Liver (tissue), 9 donors: ENCODE data around the gene ABHD6. TPM values are rescaled to one million over a fixed set of nuclear protein-coding genes. Genes with fewer than 3 reads are reported as not detected.

Experiments used
- DNase-seq: peaks from one replicate; pipeline ENCODE4 v3.0.0-alpha.2; 2017; ENCODE audit warnings: low spot score
- H3K27ac ChIP-seq, 2 donors: one replicate each; pipeline ENCODE4 v1.7.0; 2013; ENCODE audit warnings: inconsistent platforms in 2 of 2, low read length in 2 of 2, control low read depth in 1 of 2, low read depth in 1 of 2, mild to moderate bottlenecking in 1 of 2
- H3K27me3 ChIP-seq, 4 donors: one replicate each; pipeline versions ENCODE4 v1.6.1 to v1.7.0; 2013; ENCODE audit warnings: low read length in 3 of 4, inconsistent platforms in 1 of 4, mild to moderate bottlenecking in 1 of 4, moderate library complexity in 1 of 4; ENCODE audit not compliant: control insufficient read depth in 4 of 4, insufficient read depth in 4 of 4
- H3K36me3 ChIP-seq, 4 donors: one replicate each; pipeline versions ENCODE4 v1.6.1 to v1.7.0; 2013; ENCODE audit warnings: low read length in 3 of 4, mild to moderate bottlenecking in 3 of 4, low read depth in 1 of 4, moderate library complexity in 1 of 4; ENCODE audit not compliant: control insufficient read depth in 4 of 4, insufficient read depth in 3 of 4
- H3K4me1 ChIP-seq, 4 donors: one replicate each; pipeline versions ENCODE4 v1.6.1 to v1.7.0; 2013; ENCODE audit warnings: low read length in 3 of 4, mild to moderate bottlenecking in 3 of 4, moderate library complexity in 1 of 4; ENCODE audit not compliant: control insufficient read depth in 4 of 4, insufficient read depth in 4 of 4
- H3K4me3 ChIP-seq, 3 donors: one replicate each; pipeline versions ENCODE4 v1.6.1 to v1.7.0; 2013; ENCODE audit warnings: low read length in 3 of 3, control low read depth in 1 of 3, low read depth in 1 of 3, mild to moderate bottlenecking in 1 of 3
- H3K9ac ChIP-seq, 2 donors: one replicate each; pipeline ENCODE4 v1.7.0; 2013; ENCODE audit warnings: low read length in 2 of 2, mild to moderate bottlenecking in 2 of 2, moderate library complexity in 2 of 2, control low read depth in 1 of 2, low read depth in 1 of 2
- H3K9me3 ChIP-seq, 4 donors: one replicate each; pipeline versions ENCODE4 v1.6.1 to v1.7.0; 2013; ENCODE audit warnings: low read length in 3 of 4; ENCODE audit not compliant: control insufficient read depth in 4 of 4
- ATF3 ChIP-seq: IDR thresholded peaks from 2 replicates; pipeline ENCODE4 v1.6.1; 2016; ENCODE audit warnings: antibody characterized with exemption
- CTCF ChIP-seq: fragments of 150-350 bp; IDR thresholded peaks from 2 replicates; pipeline ENCODE4 v1.5.1; 2017; ENCODE audit warnings: improper control_type of control experiment, low read depth, low read length; ENCODE audit not compliant: missing input control
- EGR1 ChIP-seq, 2 donors: IDR thresholded peaks; 2 replicates each; pipeline ENCODE4 v1.6.1; 2016 to 2018; ENCODE audit warnings: antibody characterized with exemption in 2 of 2, low read depth in 2 of 2
- FOXA1 ChIP-seq: IDR thresholded peaks from 2 replicates; pipeline ENCODE4 v1.6.1; 2016; ENCODE audit warnings: antibody characterized with exemption
- FOXA2 ChIP-seq: IDR thresholded peaks from 2 replicates; pipeline ENCODE4 v1.6.1; 2016; ENCODE audit warnings: antibody characterized with exemption
- GABPA ChIP-seq, 2 donors: IDR thresholded peaks in 1 of 2; conservative IDR thresholded peaks in 1 of 2; 2 replicates each; pipeline ENCODE4 v1.6.1; 2016; ENCODE audit warnings: antibody characterized with exemption in 2 of 2, mild to moderate bottlenecking in 1 of 2, moderate library complexity in 1 of 2
- HNF4A ChIP-seq, 2 donors: conservative IDR thresholded peaks; 2 replicates each; pipeline ENCODE4 v1.6.1; 2016; ENCODE audit warnings: antibody characterized with exemption in 2 of 2, mild to moderate bottlenecking in 2 of 2
- HNF4G ChIP-seq: IDR thresholded peaks from 2 replicates; pipeline ENCODE4 v1.6.1; 2016; ENCODE audit warnings: antibody characterized with exemption
- JUND ChIP-seq, 2 donors: IDR thresholded peaks; 2 replicates each; pipeline ENCODE4 v1.6.1; 2016; ENCODE audit warnings: antibody characterized with exemption in 2 of 2
- MAX ChIP-seq: IDR thresholded peaks from 2 replicates; pipeline ENCODE4 v1.6.1; 2016; ENCODE audit warnings: antibody characterized with exemption
- NR2F2 ChIP-seq: IDR thresholded peaks from 2 replicates; pipeline ENCODE4 v1.6.1; 2016; ENCODE audit warnings: antibody characterized with exemption
- RAD21 ChIP-seq, 2 donors: IDR thresholded peaks; 2 replicates each; pipeline ENCODE4 v1.6.1; 2016; ENCODE audit warnings: antibody characterized with exemption in 2 of 2, mild to moderate bottlenecking in 2 of 2
- REST ChIP-seq: IDR thresholded peaks from 2 replicates; pipeline ENCODE4 v1.6.1; 2016; ENCODE audit warnings: antibody characterized with exemption, mild to moderate bottlenecking
- RXRA ChIP-seq, 2 donors: IDR thresholded peaks; 2 replicates each; pipeline ENCODE4 v1.6.1; 2017 to 2018; ENCODE audit warnings: antibody characterized with exemption in 2 of 2, mild to moderate bottlenecking in 1 of 2
- SP1 ChIP-seq: IDR thresholded peaks from 2 replicates; pipeline ENCODE4 v1.6.1; 2018; ENCODE audit warnings: antibody characterized with exemption, mild to moderate bottlenecking
- TAF1 ChIP-seq: conservative IDR thresholded peaks from 2 replicates; pipeline ENCODE4 v1.6.1; 2016; ENCODE audit warnings: antibody characterized with exemption, mild to moderate bottlenecking
- YY1 ChIP-seq: IDR thresholded peaks from 2 replicates; pipeline ENCODE4 v1.6.1; 2016; ENCODE audit warnings: antibody characterized with exemption, mild to moderate bottlenecking
- ZBTB33 ChIP-seq: IDR thresholded peaks from 2 replicates; pipeline ENCODE4 v1.6.1; 2016; ENCODE audit warnings: antibody characterized with exemption
- WGBS: extraction: QIAGEN DNeasy Blood & Tissue Kit; methylation state at CpG from one replicate; pipeline ENCODE4 v1.1.7; 2013; 5-methylcytosine and 5-hydroxymethylcytosine counted together
- polyA plus RNA-seq, 2 donors: library from polyadenylated mRNA; stranded (reverse) in 1 of 2; unstranded in 1 of 2; fragments of 200-250 nt in 1 of 2; fragments of >200 nt in 1 of 2; fragmentation: Nextera tagmentation in 1 of 2; extraction: Ambion mirVana in 1 of 2; gene quantifications; one replicate each; pipeline versions ENCODE4 v1.2.1 to v1.2.3, GENCODE V29; 2013 to 2015
- total RNA-seq, 2 donors: library from RNA; depleted of rRNA; stranded (reverse); fragments of >200 nt; gene quantifications; one replicate each; pipeline ENCODE4 v1.2.3, GENCODE V29; 2014
- donor health status: healthy.
- donor health status: healthy.
- donor health status: healthy.
- donor health status: healthy.
- donor health status: healthy.

The ABHD6 gene
- total and polyA plus RNA-seq, 4 donors, result 19.8 to 60.9 (median 38.3) TPM

GRCh38 chr3:58237941-58238681 is 519 bp downstream of the ABHD6 start:
- H3K27me3 ChIP-seq, result no peaks in the 10 kb centered on the region
- H3K4me1 ChIP-seq, result peaks cover 5 to 47% (median 36%) of the 10 kb centered on the region in 4 donors
- peak; percentile 45 to 70 for TF ChIP-seq HNF4A (conservative IDR thresholded peaks at IDR 0.05)
- TF ChIP-seq FOXA1, result no peak
- TF ChIP-seq YY1, result peak; percentile 46
- no peak for TF ChIP-seq ATF3
- TF ChIP-seq RXRA (IDR thresholded peaks at IDR 0.05), result peak; percentile 26 to 70
- peak; percentile 20 to 47 for TF ChIP-seq RAD21 (IDR thresholded peaks at IDR 0.05)
- TF ChIP-seq SP1, result peak; percentile 41
- TF ChIP-seq JUND (IDR thresholded peaks at IDR 0.05), result no peak
- no peak for TF ChIP-seq FOXA2
- no peak for TF ChIP-seq EGR1 (IDR thresholded peaks at IDR 0.05; ENCODE audit: low read depth in 2 of 2)
- TF ChIP-seq CTCF, result no peak
- TF ChIP-seq NR2F2, result no peak
- TF ChIP-seq ZBTB33, result no peak
- TF ChIP-seq MAX, result peak; percentile 59
- TF ChIP-seq REST, result peak; percentile 96
- H3K27ac ChIP-seq, result peak overlapping the region; percentile 59 to 84
- peak overlapping the region; percentile 65 to 94 (median 74) for H3K4me3 ChIP-seq
- WGBS, result under 1% methylated on average over 53 of the region's 53 CpGs
- H3K9ac ChIP-seq, result peak overlapping the region; percentile 16 to 41
- no peaks in the 10 kb centered on the region for H3K9me3 ChIP-seq
- no peaks in the 10 kb centered on the region for H3K36me3 ChIP-seq
- peak; percentile 62 for DNase-seq

- Histone ChIP-seq H3K27ac (peak overlapping the region; percentile 59 to 84), H3K9ac (peak overlapping the region; percentile 16 to 41), H3K27me3 (no peaks in the 10 kb centered on the region), H3K9me3 (no peaks in the 10 kb centered on the region), H3K4me1 (peaks cover 5 to 47% (median 36%) of the 10 kb centered on the region in 4 donors), H3K36me3 (no peaks in the 10 kb centered on the region), H3K4me3 (peak overlapping the region in 2 of 3 donors; percentile 65 to 74)
- DNase-seq, result no peak
- 45% methylated on average over 7 of the region's 7 CpGs for WGBS
- TF ChIP-seq EGR1 (IDR thresholded peaks at IDR 0.05; ENCODE audit: low read depth in 2 of 2) (no peak), ZBTB33 (no peak), GABPA (IDR thresholded peaks at IDR 0.05 in 1 of 2, conservative IDR thresholded peaks at IDR 0.05 in 1 of 2) (no peak), RAD21 (IDR thresholded peaks at IDR 0.05) (no peak), TAF1 (no peak), SP1 (no peak), CTCF (no peak), NR2F2 (no peak), MAX (no peak), HNF4G (no peak), FOXA2 (no peak), JUND (IDR thresholded peaks at IDR 0.05) (no peak)
Observed at GRCh38 chr3:58238830-58239229, 1.2 kb downstream of the ABHD6 start.
